ENCODE measurements around the gene MRPL38.

MRPL38 gene

GRCh38 chr17:75904749-75905521 lies at the start of gene MRPL38:
Gene MRPL38, minus strand, starts transcription at chr17:75904884. Its CDS starts 9 bp downstream, at chr17:75904875.
- H3K4me3 ChIP-seq (ENCODE audit: low read depth, low read length) = peak within 1 kb of the TSS; percentile 82
- TF ChIP-seq CTCF (conservative IDR thresholded peaks at IDR 0.05; ENCODE audit: low read depth, low read length) = peak; percentile 79
- DNase-seq (ENCODE audit: low read depth) = peak; percentile 95

DNA sequence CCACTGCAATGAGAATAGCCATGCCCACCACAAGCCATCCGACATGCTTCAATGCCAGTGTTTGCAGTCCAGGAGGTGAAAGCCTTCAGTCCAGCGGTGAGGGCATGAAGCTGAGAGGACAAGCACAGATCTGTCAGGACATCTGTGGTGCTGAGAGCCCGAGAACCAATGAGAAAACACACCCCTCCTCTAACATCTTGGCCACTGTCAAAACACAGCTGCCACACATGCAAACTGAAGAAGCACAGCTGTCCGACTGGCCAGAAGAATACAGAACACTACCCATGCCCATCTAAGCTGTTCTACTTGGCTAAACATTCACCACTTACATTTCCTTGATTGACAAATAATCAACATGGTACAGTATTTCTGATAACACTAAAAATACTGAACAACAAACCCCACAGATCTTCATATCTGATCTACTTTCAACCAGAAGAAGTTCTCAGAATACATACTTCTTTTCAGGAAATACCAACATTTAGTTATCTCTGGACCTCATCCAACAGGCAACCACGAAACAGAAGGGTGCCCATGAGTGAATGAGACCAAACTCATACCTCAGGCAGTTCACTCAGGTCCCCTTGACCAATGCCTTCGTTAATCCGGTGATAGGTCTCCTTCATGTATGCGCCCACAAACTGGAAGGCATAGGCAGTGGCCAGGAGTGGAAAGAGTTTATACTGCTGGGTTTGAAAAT lies 46.3 kb upstream of the MRPL38 start:
- peak; percentile 44 for DNase-seq (ENCODE audit: low read depth)
- H3K4me3 ChIP-seq (ENCODE audit: low read depth, low read length) = no peak overlapping the region
- no peak for TF ChIP-seq CTCF (conservative IDR thresholded peaks at IDR 0.05; ENCODE audit: low read depth, low read length)

DNA sequence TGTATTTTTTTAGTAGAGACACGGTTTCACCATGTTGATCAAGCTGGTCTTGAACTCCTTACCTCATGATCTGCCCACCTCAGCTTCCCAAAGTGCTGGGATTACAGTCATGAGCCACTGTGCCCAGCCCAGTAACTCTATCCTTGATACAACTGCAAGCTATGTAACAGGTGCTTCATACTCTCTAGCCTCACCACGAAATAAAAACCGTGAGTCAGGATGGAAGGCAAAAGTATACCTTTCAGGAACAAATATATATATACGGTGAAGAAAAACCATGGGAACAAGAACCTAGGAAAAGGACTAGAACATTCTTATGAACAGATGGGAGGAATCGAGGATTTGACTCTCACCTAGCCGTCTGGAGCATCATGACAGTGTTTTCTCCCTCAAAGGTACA lies 45.7 kb upstream of the MRPL38 start:
- no peak for DNase-seq (ENCODE audit: low read depth)
- no peak for TF ChIP-seq CTCF (conservative IDR thresholded peaks at IDR 0.05; ENCODE audit: low read depth, low read length)
- H3K4me3 ChIP-seq (ENCODE audit: low read depth, low read length) = no peak overlapping the region

GRCh38 chr17:75945211-75945610 lies 40.5 kb upstream of the MRPL38 start:
- TF ChIP-seq CTCF (conservative IDR thresholded peaks at IDR 0.05; ENCODE audit: low read depth, low read length) = no peak
- no peak overlapping the region for H3K4me3 ChIP-seq (ENCODE audit: low read depth, low read length)
- DNase-seq (ENCODE audit: low read depth) = no peak

DNA sequence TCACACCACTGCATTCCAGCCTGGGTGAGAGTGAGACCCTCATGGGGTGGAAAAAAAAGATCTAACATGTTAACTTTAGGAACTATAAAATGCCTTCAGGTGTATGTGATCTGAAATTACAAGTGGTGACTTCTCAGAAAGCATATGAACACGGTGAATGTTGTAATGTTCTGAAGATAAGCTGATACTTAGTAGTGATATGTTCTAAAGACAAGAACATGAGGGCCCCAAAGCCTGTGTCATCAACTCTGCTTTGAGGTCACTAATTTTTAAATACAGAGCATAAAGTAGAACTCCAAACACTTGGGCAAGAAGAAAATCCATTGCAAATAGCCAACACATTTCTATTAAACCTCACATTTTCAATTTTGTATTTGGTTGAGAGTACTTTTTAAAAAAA lies 38.8 kb upstream of the MRPL38 start:
- no peak for DNase-seq (ENCODE audit: low read depth)
- no peak overlapping the region for H3K4me3 ChIP-seq (ENCODE audit: low read depth, low read length)
- TF ChIP-seq CTCF (conservative IDR thresholded peaks at IDR 0.05; ENCODE audit: low read depth, low read length) = no peak

DNA sequence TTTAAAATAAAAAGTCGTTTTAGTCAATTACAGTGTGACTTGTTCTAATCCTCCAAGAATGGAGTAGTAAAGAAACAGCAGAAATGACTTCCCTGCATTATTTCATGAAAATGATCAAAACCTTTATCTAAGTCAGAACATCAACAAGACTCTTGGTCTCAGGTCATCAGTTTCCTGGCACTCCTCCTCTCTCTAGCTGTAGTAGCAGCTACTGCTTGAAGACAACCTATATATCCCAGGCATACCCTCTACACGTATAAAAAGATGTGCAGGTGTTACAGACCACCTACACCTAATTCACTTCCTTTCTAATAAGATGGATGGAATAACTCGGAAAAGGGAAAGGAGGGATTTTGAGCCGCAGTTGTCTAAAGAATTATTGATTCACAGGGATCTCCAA lies 37.8 kb upstream of the MRPL38 start:
- no peak for DNase-seq (ENCODE audit: low read depth)
- no peak for TF ChIP-seq CTCF (conservative IDR thresholded peaks at IDR 0.05; ENCODE audit: low read depth, low read length)

More for the DNA sequence above, 37.8 kb upstream of the MRPL38 start:
- H3K4me3 ChIP-seq (ENCODE audit: low read depth, low read length) = no peak overlapping the region

All from choroid plexus epithelial cell (primary cell).